Neural progenitor cell (in vitro differentiated cells): ENCODE measurements around the gene ANKRD2. TPM values are rescaled to one million over a fixed set of nuclear protein-coding genes. Genes with fewer than 3 reads are reported as not detected.

ENCODE experiments used
- DNase-seq: peaks from one replicate; pipeline ENCODE4 v3.0.0-alpha.2; 2016; ENCODE audit warnings: low spot score
- H2AFZ ChIP-seq: fragments of 200-600 bp; sonication (generic); replicated peaks from 2 replicates; pipeline ENCODE4 v1.6.1; 2016; ENCODE audit warnings: antibody characterized with exemption
- H3F3A ChIP-seq: fragments of 200-600 bp; sonication (generic); 2 replicates; pipeline ENCODE4 v1.6.1; 2016; ENCODE audit warnings: antibody characterized with exemption, low read depth
- H3K27ac ChIP-seq: fragments of 200-600 bp; sonication (generic); 2 replicates; pipeline ENCODE4 v1.5.1; 2016; ENCODE audit warnings: mild to moderate bottlenecking
- H3K27me3 ChIP-seq: fragments of 200-600 bp; sonication (generic); 2 replicates; pipeline ENCODE4 v1.6.1; 2016; ENCODE audit warnings: mild to moderate bottlenecking, moderate library complexity
- H3K36me3 ChIP-seq: fragments of 200-600 bp; sonication (generic); 2 replicates; pipeline ENCODE4 v1.5.1; 2016
- H3K4me1 ChIP-seq: fragments of 200-600 bp; sonication (generic); 2 replicates; pipeline ENCODE4 v1.6.1; 2016; ENCODE audit warnings: mixed run types
- H3K4me2 ChIP-seq: fragments of 200-600 bp; sonication (generic); 2 replicates; pipeline ENCODE4 v1.6.1; 2016
- H3K4me3 ChIP-seq: fragments of 200-600 bp; sonication (generic); 2 replicates; pipeline ENCODE4 v1.5.1; 2016
- H3K79me2 ChIP-seq: fragments of 200-600 bp; sonication (generic); 2 replicates; pipeline ENCODE4 v1.6.1; 2016; ENCODE audit warnings: low read depth
- H3K9ac ChIP-seq: fragments of 200-600 bp; sonication (generic); 2 replicates; pipeline ENCODE4 v1.6.1; 2016
- H3K9me3 ChIP-seq: fragments of 200-600 bp; sonication (generic); 2 replicates; pipeline ENCODE4 v1.5.1; 2016; ENCODE audit warnings: low read depth
- H4K20me1 ChIP-seq: fragments of 200-600 bp; sonication (generic); 2 replicates; pipeline ENCODE4 v1.6.1; 2016; ENCODE audit warnings: low read depth
- H3K27ac Mint-ChIP-seq: 3 replicates; pipeline ENCODE4 v1.8.0; 2021; ENCODE audit warnings: mixed read lengths
- H3K27me3 Mint-ChIP-seq: 2 replicates; pipeline ENCODE4 v1.8.0; 2022; ENCODE audit warnings: low read depth, mild to moderate bottlenecking, inconsistent platforms, moderate library complexity, mixed read lengths; ENCODE audit not compliant: insufficient read depth
- H3K36me3 Mint-ChIP-seq: 3 replicates; pipeline ENCODE4 v1.8.0; 2021; ENCODE audit warnings: mixed read lengths
- H3K4me1 Mint-ChIP-seq: 3 replicates; pipeline ENCODE4 v1.8.0; 2021; ENCODE audit warnings: mixed read lengths
- H3K4me3 Mint-ChIP-seq: 3 replicates; pipeline ENCODE4 v1.8.0; 2021; ENCODE audit warnings: mild to moderate bottlenecking, moderate library complexity, mixed read lengths
- H3K9me3 Mint-ChIP-seq: 3 replicates; pipeline ENCODE4 v1.8.0; 2020; ENCODE audit warnings: mixed read lengths
- CTCF ChIP-seq: fragments of 200-600 bp; sonication (generic); IDR thresholded peaks from 2 replicates; pipeline ENCODE4 v1.5.1; 2017; ENCODE audit warnings: antibody characterized with exemption, mild to moderate bottlenecking
- EZH2 ChIP-seq: fragments of 200-600 bp; sonication (generic); IDR thresholded peaks from 2 replicates; pipeline ENCODE4 v1.6.1; 2017; ENCODE audit warnings: antibody characterized with exemption, mild to moderate bottlenecking, moderate library complexity
- EZH2phosphoT487 ChIP-seq: fragments of 200-600 bp; sonication (generic); IDR thresholded peaks from 2 replicates; pipeline ENCODE4 v1.6.1; 2017; ENCODE audit warnings: antibody characterized with exemption
- total RNA-seq: library from RNA; depleted of rRNA; stranded (reverse); fragments of >200 nt; gene quantifications from 2 replicates; pipeline ENCODE4 v1.2.3, GENCODE V29; 2015; ENCODE audit warnings: low replicate concordance

Gene ANKRD2
- total RNA-seq, 1 donor from 2014 or later, result not detected

- Histone ChIP-seq H3K4me2 (no peak overlapping the region), H3K4me1 (no peaks in the 10 kb centered on the region), H3K36me3 (no peaks in the 10 kb centered on the region), H3F3A (no peaks in the 10 kb centered on the region), H4K20me1 (no peaks in the 10 kb centered on the region), H3K27me3 (no peaks in the 10 kb centered on the region), H2AFZ (no peak overlapping the region), H3K4me3 (no peak overlapping the region), H3K79me2 (no peaks in the 10 kb centered on the region), H3K9ac (no peak overlapping the region), H3K27ac (no peak overlapping the region), H3K9me3 (no peaks in the 10 kb centered on the region)
- H3K36me3 Mint-ChIP-seq, result no peaks in the 10 kb centered on the region
- DNase-seq, result no peak
- peaks cover 7% of the 10 kb centered on the region for H3K27me3 Mint-ChIP-seq
- peaks cover 28% of the 10 kb centered on the region for H3K4me1 Mint-ChIP-seq
- H3K9me3 Mint-ChIP-seq, result no peaks in the 10 kb centered on the region
- TF ChIP-seq EZH2 (no peak), EZH2phosphoT487 (no peak), CTCF (no peak)
- H3K27ac Mint-ChIP-seq, result no peak overlapping the region
- H3K4me3 Mint-ChIP-seq, result no peak overlapping the region
These were observed 26.7 kb downstream of the ANKRD2 start for GRCh38 chr10:97599272-97599619.

GRCh38 chr10:97600616-97601015, 28.0 kb downstream of the ANKRD2 start:
- peaks cover 7% of the 10 kb centered on the region for H3K27me3 Mint-ChIP-seq
- H2AFZ ChIP-seq, result no peak overlapping the region

GRCh38 chr10:97601268-97602215, 29.0 kb downstream of the ANKRD2 start:
- no peaks in the 10 kb centered on the region for H3K9me3 Mint-ChIP-seq
- Histone ChIP-seq H3F3A (no peaks in the 10 kb centered on the region), H3K36me3 (no peaks in the 10 kb centered on the region), H3K9me3 (no peaks in the 10 kb centered on the region), H3K4me1 (no peaks in the 10 kb centered on the region), H3K79me2 (no peaks in the 10 kb centered on the region), H3K4me2 (no peak overlapping the region), H3K27me3 (no peaks in the 10 kb centered on the region), H3K4me3 (no peak overlapping the region), H3K27ac (no peak overlapping the region), H4K20me1 (no peaks in the 10 kb centered on the region), H3K9ac (no peak overlapping the region), H2AFZ (no peak overlapping the region)
- H3K27me3 Mint-ChIP-seq, result peaks cover 7% of the 10 kb centered on the region
- no peaks in the 10 kb centered on the region for H3K36me3 Mint-ChIP-seq
- no peak for TF ChIP-seq EZH2phosphoT487
- no peak for TF ChIP-seq EZH2
- no peak for TF ChIP-seq CTCF
- peaks cover 20% of the 10 kb centered on the region for H3K4me1 Mint-ChIP-seq
- no peak overlapping the region for H3K27ac Mint-ChIP-seq
- H3K4me3 Mint-ChIP-seq, result no peak overlapping the region
- DNase-seq, result no peak

More at GRCh38 chr10:97600616-97601015, 28.0 kb downstream of the ANKRD2 start:
- no peaks in the 10 kb centered on the region for H3F3A ChIP-seq
- no peaks in the 10 kb centered on the region for H3K9me3 ChIP-seq
- Mint-ChIP-seq H3K27ac (peak overlapping the region; percentile 21), H3K4me3 (no peak overlapping the region), H3K4me1 (peaks cover 26% of the 10 kb centered on the region), H3K36me3 (no peaks in the 10 kb centered on the region), H3K9me3 (no peaks in the 10 kb centered on the region)
- no peaks in the 10 kb centered on the region for H4K20me1 ChIP-seq
- no peak overlapping the region for H3K4me3 ChIP-seq
- H3K4me2 ChIP-seq, result no peak overlapping the region
- H3K27ac ChIP-seq, result no peak overlapping the region
- H3K36me3 ChIP-seq, result no peaks in the 10 kb centered on the region
- no peak overlapping the region for H3K9ac ChIP-seq
- H3K79me2 ChIP-seq, result no peaks in the 10 kb centered on the region
- TF ChIP-seq EZH2 (no peak), CTCF (no peak), EZH2phosphoT487 (no peak)
- DNase-seq, result no peak
- no peaks in the 10 kb centered on the region for H3K4me1 ChIP-seq
- no peaks in the 10 kb centered on the region for H3K27me3 ChIP-seq
